ENCODE data around the gene ECHS1. TPM values are rescaled to one million over a fixed set of nuclear protein-coding genes. Genes with fewer than 3 reads are reported as not detected.

The ECHS1 gene
- 69.8 to 74.9 TPM (median 70.0 TPM) in 3 replicates for total RNA-seq

DNA sequence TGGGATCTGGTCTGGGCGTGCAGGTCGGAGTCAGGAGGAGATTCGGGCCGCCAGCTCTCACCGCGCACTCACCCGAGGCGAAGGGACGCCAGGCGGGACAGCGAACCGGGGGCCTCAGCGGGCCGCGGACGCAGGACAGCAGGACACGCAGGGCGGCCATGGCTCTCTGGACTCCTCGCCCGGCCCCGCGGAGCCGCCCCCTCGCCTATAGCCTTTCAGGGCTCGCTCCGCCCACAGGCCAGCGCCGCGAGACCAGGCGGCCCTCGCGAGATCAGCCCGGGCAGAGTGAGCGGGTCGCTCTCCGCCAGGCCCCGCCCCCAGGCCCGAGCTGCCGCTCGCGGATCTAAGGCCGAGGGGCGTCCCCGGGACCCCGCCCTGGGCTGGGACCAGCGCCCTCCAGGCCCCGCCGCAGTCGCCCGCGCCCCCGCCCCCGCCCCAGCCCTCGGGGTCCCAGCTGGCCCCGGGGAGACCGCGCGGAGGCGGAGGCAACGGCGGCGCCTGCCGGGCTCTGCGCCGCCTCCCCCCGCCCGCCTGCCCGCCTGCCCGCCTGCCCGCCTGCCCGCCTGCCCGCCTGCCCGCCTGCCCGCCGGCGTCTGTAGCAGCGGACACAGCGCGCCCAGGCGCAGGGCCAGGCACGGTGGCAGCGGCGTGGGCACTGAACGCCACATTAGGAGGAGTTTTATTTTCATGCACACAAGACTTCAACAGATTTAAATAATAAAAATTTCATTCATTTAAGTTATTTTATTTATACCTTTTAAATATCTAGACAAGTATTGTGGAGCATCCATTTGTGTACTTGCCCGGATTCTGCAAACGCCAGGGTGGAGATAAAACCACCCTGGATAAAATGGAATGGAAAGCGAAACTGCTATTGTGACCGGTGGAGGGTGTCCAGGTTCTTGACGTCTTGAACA, at the start of gene ECHS1:
Gene ECHS1 (minus strand): TSS at position 181 of the 917 bp plus-strand sequence. CDS start 21 bp downstream, at position 160.
- Mint-ChIP-seq H3K36me3 (peaks cover 9% of the 10 kb centered on the region), H3K9me3 (no peaks in the 10 kb centered on the region), H3K4me3 (peak within 1 kb of the TSS; percentile 86), H3K27ac (peak within 1 kb of the TSS; percentile 73), H3K27me3 (ENCODE audit: low read depth) (peaks cover 13% of the 10 kb centered on the region), H3K4me1 (peaks cover 6% of the 10 kb centered on the region)
- DNase-seq (ENCODE audit: low spot score in 2 of 2, unreplicated experiment in 2 of 2): peak; percentile 91 to 95
- TF ChIP-seq, protein P1, sequence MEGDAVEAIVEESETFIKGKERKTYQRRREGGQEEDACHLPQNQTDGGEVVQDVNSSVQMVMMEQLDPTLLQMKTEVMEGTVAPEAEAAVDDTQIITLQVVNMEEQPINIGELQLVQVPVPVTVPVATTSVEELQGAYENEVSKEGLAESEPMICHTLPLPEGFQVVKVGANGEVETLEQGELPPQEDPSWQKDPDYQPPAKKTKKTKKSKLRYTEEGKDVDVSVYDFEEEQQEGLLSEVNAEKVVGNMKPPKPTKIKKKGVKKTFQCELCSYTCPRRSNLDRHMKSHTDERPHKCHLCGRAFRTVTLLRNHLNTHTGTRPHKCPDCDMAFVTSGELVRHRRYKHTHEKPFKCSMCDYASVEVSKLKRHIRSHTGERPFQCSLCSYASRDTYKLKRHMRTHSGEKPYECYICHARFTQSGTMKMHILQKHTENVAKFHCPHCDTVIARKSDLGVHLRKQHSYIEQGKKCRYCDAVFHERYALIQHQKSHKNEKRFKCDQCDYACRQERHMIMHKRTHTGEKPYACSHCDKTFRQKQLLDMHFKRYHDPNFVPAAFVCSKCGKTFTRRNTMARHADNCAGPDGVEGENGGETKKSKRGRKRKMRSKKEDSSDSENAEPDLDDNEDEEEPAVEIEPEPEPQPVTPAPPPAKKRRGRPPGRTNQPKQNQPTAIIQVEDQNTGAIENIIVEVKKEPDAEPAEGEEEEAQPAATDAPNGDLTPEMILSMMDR (IDR thresholded peaks at IDR 0.05; ENCODE audit: unreplicated experiment): no peak

DNA sequence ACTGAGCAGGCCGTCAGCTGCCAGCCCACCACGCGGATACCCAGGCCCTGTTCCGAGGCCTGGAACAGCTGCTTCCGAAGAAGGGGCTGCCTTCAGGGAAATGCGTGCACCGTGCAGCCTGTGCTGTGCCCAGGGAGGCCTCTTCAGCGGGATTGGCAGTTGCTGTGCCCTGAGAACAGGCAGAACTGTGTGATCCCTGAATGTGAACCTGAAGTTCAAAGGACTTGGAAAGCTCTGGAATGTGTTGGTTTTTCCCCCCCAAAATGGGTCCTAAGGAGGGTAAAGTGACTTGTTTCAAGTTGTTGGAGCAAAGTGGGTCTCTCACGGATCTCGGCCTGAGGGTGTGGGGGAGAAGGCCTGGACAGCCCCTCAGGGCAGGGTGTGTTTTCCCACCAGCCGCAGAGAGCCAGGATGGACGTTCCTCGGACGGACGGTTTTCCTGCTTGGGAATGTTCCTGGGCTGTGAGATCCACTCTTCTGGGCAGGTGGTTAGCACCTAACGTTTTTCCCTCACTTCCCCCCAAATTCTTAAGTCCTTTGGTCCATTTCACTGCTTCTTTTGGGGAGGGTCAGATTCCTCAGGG, 49.2 kb upstream of the ECHS1 start:
- H3K4me3 Mint-ChIP-seq: peak overlapping the region; percentile 10
- H3K27me3 Mint-ChIP-seq (ENCODE audit: low read depth): peaks cover 23% of the 10 kb centered on the region
- no peaks in the 10 kb centered on the region for H3K4me1 Mint-ChIP-seq
- peaks cover 12% of the 10 kb centered on the region for H3K36me3 Mint-ChIP-seq
- H3K9me3 Mint-ChIP-seq: no peaks in the 10 kb centered on the region
- no peak overlapping the region for H3K27ac Mint-ChIP-seq
- TF ChIP-seq, protein P1 (IDR thresholded peaks at IDR 0.05; ENCODE audit: unreplicated experiment): no peak
- DNase-seq (ENCODE audit: low spot score in 2 of 2, unreplicated experiment in 2 of 2): no peak

DNA sequence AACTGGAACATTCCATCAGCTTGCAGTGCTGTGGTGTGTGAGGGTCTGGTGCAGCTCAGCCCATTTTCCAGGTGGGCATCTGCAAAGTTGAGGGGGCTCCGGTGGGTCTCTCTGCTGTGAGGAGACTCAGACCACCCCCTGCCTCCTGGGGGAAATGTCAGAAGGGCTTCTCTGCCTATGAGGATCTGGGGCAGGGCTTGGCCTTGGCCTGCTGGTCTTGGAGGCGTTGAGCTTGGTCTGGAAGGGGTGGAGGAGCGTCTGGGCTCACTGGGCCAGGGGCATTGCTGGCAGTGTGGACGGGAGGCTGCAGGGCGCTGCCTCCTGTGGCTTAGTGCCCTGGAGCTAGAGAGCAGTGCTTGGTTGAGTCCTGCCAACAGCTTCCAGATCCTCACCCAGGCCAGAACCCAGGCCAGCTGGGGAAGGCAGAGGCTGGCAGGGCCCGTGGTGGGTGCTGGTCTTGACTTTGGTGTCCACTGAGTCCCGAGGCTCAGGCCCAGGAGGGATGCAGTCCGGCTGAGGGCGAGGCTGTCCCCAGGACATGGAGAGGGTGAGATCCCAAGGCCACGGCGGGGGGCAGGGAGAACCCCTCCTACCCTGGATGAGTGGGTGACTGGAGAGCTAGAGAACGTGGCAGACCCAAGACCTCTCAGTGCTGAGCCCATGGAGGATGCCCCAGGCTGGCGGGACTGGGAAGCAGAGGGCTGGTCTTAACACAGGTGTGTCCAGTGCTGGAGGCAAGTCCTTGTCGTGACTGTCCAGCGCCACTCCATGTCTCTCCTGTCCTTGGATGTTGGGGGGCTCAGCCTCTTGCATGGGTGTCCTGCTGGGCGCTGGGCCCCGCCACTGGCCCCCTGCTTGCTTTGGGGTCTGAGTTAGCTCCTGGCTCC, 48.4 kb upstream of the ECHS1 start:
- TF ChIP-seq, protein P1 (IDR thresholded peaks at IDR 0.05; ENCODE audit: unreplicated experiment): no peak
- Mint-ChIP-seq H3K36me3 (peaks cover 12% of the 10 kb centered on the region), H3K4me1 (no peaks in the 10 kb centered on the region), H3K4me3 (no peak overlapping the region), H3K27me3 (ENCODE audit: low read depth) (peaks cover 23% of the 10 kb centered on the region), H3K27ac (no peak overlapping the region), H3K9me3 (no peaks in the 10 kb centered on the region)
- no peak for DNase-seq (ENCODE audit: low spot score in 2 of 2, unreplicated experiment in 2 of 2)

DNA sequence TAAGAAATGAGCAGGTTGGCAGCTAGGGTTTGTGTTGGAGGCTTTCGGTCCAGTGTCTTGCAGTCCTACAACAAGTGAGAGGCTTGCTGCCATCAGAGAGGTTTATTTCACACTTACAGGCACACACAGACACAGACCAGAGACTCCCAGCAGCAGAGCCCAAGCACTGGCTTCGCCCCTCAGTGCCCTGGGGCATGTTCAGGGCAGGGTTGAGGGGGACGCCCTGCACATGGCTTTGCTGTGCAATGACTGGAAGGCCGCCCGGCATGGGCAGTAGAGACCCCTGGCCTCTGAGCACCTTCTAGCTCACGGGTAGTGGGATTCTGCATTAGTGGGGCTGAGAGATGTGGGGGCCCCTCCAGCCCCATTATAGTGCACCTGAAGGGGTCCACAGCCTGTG, 47.4 kb upstream of the ECHS1 start:
- H3K4me3 Mint-ChIP-seq: no peak overlapping the region
- H3K4me1 Mint-ChIP-seq: no peaks in the 10 kb centered on the region
- H3K27ac Mint-ChIP-seq: no peak overlapping the region
- H3K9me3 Mint-ChIP-seq: peaks cover 7% of the 10 kb centered on the region
- TF ChIP-seq, protein P1 (IDR thresholded peaks at IDR 0.05; ENCODE audit: unreplicated experiment): no peak
- DNase-seq (ENCODE audit: low spot score in 2 of 2, unreplicated experiment in 2 of 2): no peak
- peaks cover 23% of the 10 kb centered on the region for H3K27me3 Mint-ChIP-seq (ENCODE audit: low read depth)
- peaks cover 18% of the 10 kb centered on the region for H3K36me3 Mint-ChIP-seq

DNA sequence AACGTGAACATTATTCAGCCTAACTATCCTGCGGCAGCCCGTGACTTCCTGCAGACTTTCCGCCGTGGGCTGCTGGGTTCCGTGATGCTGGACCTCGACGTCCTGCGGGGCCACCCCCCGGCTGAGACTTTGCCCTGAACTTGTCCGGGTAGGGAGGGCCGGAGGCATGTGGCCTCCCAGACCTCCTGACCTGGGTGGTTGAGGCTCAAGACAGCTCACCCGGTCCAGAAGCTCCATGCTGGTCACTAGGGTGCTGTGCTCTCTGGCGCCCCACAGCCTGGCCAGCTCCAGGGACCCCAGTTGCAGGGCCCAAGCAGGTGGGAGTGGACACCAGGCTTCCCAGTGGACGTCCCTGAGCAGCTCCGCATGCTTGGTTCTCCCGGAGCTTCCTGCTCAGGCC, 46.9 kb upstream of the ECHS1 start:
- TF ChIP-seq, protein P1 (IDR thresholded peaks at IDR 0.05; ENCODE audit: unreplicated experiment): no peak
- H3K27me3 Mint-ChIP-seq (ENCODE audit: low read depth): peaks cover 23% of the 10 kb centered on the region

More for the DNA sequence above, 46.9 kb upstream of the ECHS1 start:
- Mint-ChIP-seq H3K4me3 (no peak overlapping the region), H3K27ac (no peak overlapping the region), H3K9me3 (peaks cover 12% of the 10 kb centered on the region), H3K4me1 (no peaks in the 10 kb centered on the region), H3K36me3 (peaks cover 23% of the 10 kb centered on the region)
- DNase-seq (ENCODE audit: low spot score in 2 of 2, unreplicated experiment in 2 of 2): no peak

Data from mesothelial cell of epicardium (in vitro differentiated cells).